Upper lobe of left lung (tissue), 4 donors: ENCODE measurements around the gene ADAM12.

ENCODE experiments used
- CTCF ChIP-seq, 6 experiments: fragments of 450-650 bp in 4 of 6; fragments of 200-600 bp in 2 of 6; sonication (generic) in 2 of 6; IDR thresholded peaks; one replicate each; pipeline ENCODE4 v1.5.1; 2016 to 2019; ENCODE audit warnings: antibody characterized with exemption in 6 of 6
- EP300 ChIP-seq, 4 donors: sonication (generic); formaldehyde crosslinking; IDR thresholded peaks; one replicate each; pipeline ENCODE4 v1.5.1; 2017; ENCODE audit warnings: antibody characterized with exemption in 4 of 4, control low read depth in 2 of 4
- POLR2A ChIP-seq, 4 donors: fragments of 450-650 bp; IDR thresholded peaks; one replicate each; pipeline ENCODE4 v1.5.1; 2016 to 2017; ENCODE audit warnings: antibody characterized with exemption in 4 of 4, mild to moderate bottlenecking in 2 of 4
- POLR2AphosphoS5 ChIP-seq, 2 donors: sonication (generic); formaldehyde crosslinking; IDR thresholded peaks; one replicate each; pipeline ENCODE4 v1.5.1; 2017; ENCODE audit warnings: antibody characterized with exemption in 2 of 2

GRCh38 chr10:126272526-126272925 is 115.8 kb downstream of the ADAM12 start:
- no peak for TF ChIP-seq CTCF (IDR thresholded peaks at IDR 0.05)
- no peak for TF ChIP-seq POLR2A (IDR thresholded peaks at IDR 0.05)
- no peak for TF ChIP-seq POLR2AphosphoS5 (IDR thresholded peaks at IDR 0.05)
- no peak for TF ChIP-seq EP300 (IDR thresholded peaks at IDR 0.05)
